K562 (cell line): ENCODE data around the gene BTBD1. TPM values are rescaled to one million over a fixed set of nuclear protein-coding genes. Genes with fewer than 3 reads are reported as not detected.

ENCODE experiments used
- ARID4B ChIP-seq: sonication (generic); formaldehyde crosslinking; IDR thresholded peaks from 2 replicates; pipeline ENCODE4 v1.8.0; 2022; ENCODE audit warnings: mild to moderate bottlenecking, missing genetic modification reagents
- CBFA2T3 ChIP-seq: fragments of 450-650 bp; IDR thresholded peaks from 2 replicates; pipeline ENCODE4 v1.6.1; 2017
- CEBPG ChIP-seq, 3 experiments: fragments of 200-800 bp in 1 of 3; sonication (Bioruptor generic) in 1 of 3; sonication (generic) in 1 of 3; formaldehyde crosslinking in 1 of 3; IDR thresholded peaks in 2 of 3; conservative IDR thresholded peaks in 1 of 3; 2 replicates each; pipeline versions ENCODE4 v1.6.1 to v1.8.0; 2016 to 2022; ENCODE audit warnings: missing compliant biosample characterization in 2 of 3, missing genetic modification characterization in 2 of 3, mild to moderate bottlenecking in 1 of 3, missing genetic modification reagents in 1 of 3
- HEY1 ChIP-seq: fragments of 250-450 bp; sonication (Bioruptor Pico); IDR thresholded peaks from 2 replicates; pipeline ENCODE4 v1.5.0; 2020; ENCODE audit warnings: mild to moderate bottlenecking, moderate library complexity, borderline replicate concordance
- HNRNPLL ChIP-seq: fragments of 200-400 bp; formaldehyde crosslinking; IDR thresholded peaks from 2 replicates; pipeline ENCODE4 v1.6.1; 2017; ENCODE audit warnings: low read length, low read depth, mild to moderate bottlenecking; ENCODE audit not compliant: poor library complexity, severe bottlenecking
- MAFK ChIP-seq: IDR thresholded peaks from 2 replicates; pipeline ENCODE4 v1.6.1; 2011; ENCODE audit warnings: low read length, improper control_type of control experiment
- NCOA6 ChIP-seq: fragments of 450-650 bp; IDR thresholded peaks from 2 replicates; pipeline ENCODE4 v1.6.1; 2017; ENCODE audit warnings: mild to moderate bottlenecking
- PHF20 ChIP-seq: fragments of 450-650 bp; IDR thresholded peaks from 2 replicates; pipeline ENCODE4 v1.6.1; 2018; ENCODE audit not compliant: partially characterized antibody
- POLR2G ChIP-seq: fragments of 200-400 bp; formaldehyde crosslinking; IDR thresholded peaks from 2 replicates; pipeline ENCODE4 v1.6.1; 2017; ENCODE audit warnings: low read depth, mild to moderate bottlenecking, antibody characterized with exemption, low read length, moderate library complexity
- PRMT5 ChIP-seq: sonication (generic); formaldehyde crosslinking; IDR thresholded peaks from 2 replicates; pipeline ENCODE4 v1.5.0; 2020; ENCODE audit warnings: missing genetic modification reagents
- SFPQ ChIP-seq: fragments of 200-400 bp; formaldehyde crosslinking; IDR thresholded peaks from 2 replicates; pipeline ENCODE4 v1.6.1; 2017; ENCODE audit warnings: mild to moderate bottlenecking, low read depth, low read length, moderate library complexity
- SIN3A ChIP-seq, 2 experiments: fragments of 150-350 bp in 1 of 2; IDR thresholded peaks; 2 replicates each; pipeline ENCODE4 v1.6.1; 2011 to 2016; ENCODE audit warnings: borderline replicate concordance in 2 of 2, low read depth in 2 of 2, low read length in 2 of 2, mild to moderate bottlenecking in 2 of 2, moderate library complexity in 2 of 2; ENCODE audit not compliant: control insufficient read depth in 1 of 2
- SP1 ChIP-seq: sonication (generic); formaldehyde crosslinking; IDR thresholded peaks from 2 replicates; pipeline ENCODE4 v1.8.1; 2022; ENCODE audit warnings: mild to moderate bottlenecking, missing genetic modification reagents
- THRA ChIP-seq: fragments of 450-650 bp; IDR thresholded peaks from 2 replicates; pipeline ENCODE4 v1.6.1; 2017; ENCODE audit warnings: mild to moderate bottlenecking, moderate library complexity
- ZBED1 ChIP-seq: IDR thresholded peaks from 2 replicates; pipeline ENCODE4 v1.6.1; 2014
- ZFP30 ChIP-seq: fragments of 250-450 bp; sonication (Bioruptor Pico); IDR thresholded peaks from 2 replicates; pipeline ENCODE4 v1.8.0; 2022; ENCODE audit warnings: moderate library complexity, mild to moderate bottlenecking, inconsistent platforms, borderline replicate concordance
- ZNF232 ChIP-seq: sonication (generic); formaldehyde crosslinking; IDR thresholded peaks from 2 replicates; pipeline ENCODE4 v1.8.0; 2022; ENCODE audit warnings: mild to moderate bottlenecking, missing genetic modification reagents
- polyA plus RNA-seq, 8 experiments: library from polyadenylated mRNA; depleted of rRNA in 4 of 8; stranded (reverse) in 5 of 8; unstranded in 3 of 8; fragments of >200 nt; fragmentation: Nextera tagmentation in 2 of 8; fragmentation: Illumina TruSeq in 1 of 8; extraction: Ambion mirVana in 2 of 8; extraction: Trizol in 1 of 8; gene quantifications; 2 replicates each; pipeline versions ENCODE4 v1.2.1 to v1.2.3, GENCODE V29; 2011 to 2014; ENCODE audit warnings: inconsistent platforms in 1 of 8, missing spikeins in 1 of 8
- total RNA-seq, 7 experiments: library from RNA; depleted of rRNA in 6 of 7; stranded (reverse); fragments of >200 nt in 6 of 7; fragmentation: Illumina TruSeq in 2 of 7; extraction: Trizol in 2 of 7; gene quantifications; 2 replicates each; pipeline versions ENCODE4 v1.2.1 to v1.2.3, GENCODE V29; 2011 to 2021; ENCODE audit warnings: low replicate concordance in 1 of 7
- TF ChIP-seq, protein P1 (sequence below): fragments of 450-650 bp; formaldehyde crosslinking; conservative IDR thresholded peaks from 2 replicates; pipeline ENCODE4 v1.4.0; 2022; ENCODE audit warnings: mild to moderate bottlenecking, missing genetic modification characterization

The BTBD1 gene
- total and polyA plus RNA-seq, 9 of the 15 experiments (the other 6 are each of a cell fraction or from before 2014, with no cell fraction given): 19.4 to 106 (median 90.4) TPM

DNA sequence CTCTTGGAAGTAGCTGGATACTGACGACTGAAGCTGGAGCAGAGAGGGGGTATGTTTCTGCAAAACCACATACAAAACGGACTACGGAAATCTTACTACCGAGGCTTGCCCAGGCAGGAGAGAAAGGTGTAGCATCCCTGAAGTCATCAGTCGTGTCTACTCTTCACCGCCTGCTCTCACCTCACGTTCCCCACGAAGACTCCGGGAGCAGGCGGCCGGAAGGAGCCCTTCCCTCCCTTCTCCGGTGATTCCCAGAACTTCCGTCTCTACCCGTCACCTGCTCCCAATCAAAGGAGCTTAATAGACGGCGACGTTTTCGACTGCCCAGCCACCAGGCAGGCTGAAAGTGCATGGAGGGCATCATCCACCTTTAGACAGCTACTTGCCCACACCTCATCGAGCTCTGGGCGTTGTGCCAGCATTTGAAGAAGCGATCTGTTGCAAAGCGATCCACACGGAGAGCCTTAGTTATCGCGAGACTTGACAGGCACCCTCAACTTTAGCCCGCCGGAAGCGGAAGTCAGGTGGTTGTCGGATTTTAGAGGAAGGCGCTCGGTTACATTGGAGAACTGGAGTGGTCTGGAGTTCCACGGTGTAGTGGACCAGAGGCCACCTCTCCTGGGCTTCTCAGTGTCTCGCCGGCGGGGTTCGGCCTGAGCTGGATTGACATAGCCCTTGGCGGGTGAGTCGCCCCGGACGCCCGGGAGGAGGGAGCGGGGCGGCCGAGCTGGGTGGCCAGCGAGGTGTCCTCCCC is 81.2 kb downstream of the BTBD1 start, which contains the start of gene RAMAC (continued):
- TF ChIP-seq POLR2G (peak; percentile 81), NCOA6 (no peak), ZBED1 (no peak), PHF20 (peak; percentile 91), THRA (no peak), SIN3A (IDR thresholded peaks at IDR 0.05; ENCODE audit: borderline replicate concordance in 2 of 2, control insufficient read depth in 1 of 2, low read depth in 2 of 2, low read length in 2 of 2) (peak; percentile 61 to 83; a peak in 2 of 4 replicates), ZFP30 (CRISPR knock-in tag) (no peak), ZNF232 (CRISPR knock-in tag) (no peak), HEY1 (CRISPR knock-in tag) (no peak), PRMT5 (CRISPR knock-in tag) (no peak), CBFA2T3 (no peak), SP1 (CRISPR knock-in tag) (no peak), MAFK (no peak), ARID4B (CRISPR knock-in tag) (peak; percentile 76; the same call in 1 of the 2 replicates), SFPQ (no peak), CEBPG (CRISPR knock-in tag; IDR thresholded peaks at IDR 0.05) (peak; percentile 7; the same call in 1 of the 2 replicates), CEBPG (tag; conservative IDR thresholded peaks at IDR 0.05 in 1 of 2, IDR thresholded peaks at IDR 0.05 in 1 of 2) (no peak), HNRNPLL (no peak)
- TF ChIP-seq, protein P1, sequence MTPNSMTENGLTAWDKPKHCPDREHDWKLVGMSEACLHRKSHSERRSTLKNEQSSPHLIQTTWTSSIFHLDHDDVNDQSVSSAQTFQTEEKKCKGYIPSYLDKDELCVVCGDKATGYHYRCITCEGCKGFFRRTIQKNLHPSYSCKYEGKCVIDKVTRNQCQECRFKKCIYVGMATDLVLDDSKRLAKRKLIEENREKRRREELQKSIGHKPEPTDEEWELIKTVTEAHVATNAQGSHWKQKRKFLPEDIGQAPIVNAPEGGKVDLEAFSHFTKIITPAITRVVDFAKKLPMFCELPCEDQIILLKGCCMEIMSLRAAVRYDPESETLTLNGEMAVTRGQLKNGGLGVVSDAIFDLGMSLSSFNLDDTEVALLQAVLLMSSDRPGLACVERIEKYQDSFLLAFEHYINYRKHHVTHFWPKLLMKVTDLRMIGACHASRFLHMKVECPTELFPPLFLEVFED (CRISPR knock-in tag): no peak
